ENCODE results near the gene GRK5.

GRK5 gene

DNA sequence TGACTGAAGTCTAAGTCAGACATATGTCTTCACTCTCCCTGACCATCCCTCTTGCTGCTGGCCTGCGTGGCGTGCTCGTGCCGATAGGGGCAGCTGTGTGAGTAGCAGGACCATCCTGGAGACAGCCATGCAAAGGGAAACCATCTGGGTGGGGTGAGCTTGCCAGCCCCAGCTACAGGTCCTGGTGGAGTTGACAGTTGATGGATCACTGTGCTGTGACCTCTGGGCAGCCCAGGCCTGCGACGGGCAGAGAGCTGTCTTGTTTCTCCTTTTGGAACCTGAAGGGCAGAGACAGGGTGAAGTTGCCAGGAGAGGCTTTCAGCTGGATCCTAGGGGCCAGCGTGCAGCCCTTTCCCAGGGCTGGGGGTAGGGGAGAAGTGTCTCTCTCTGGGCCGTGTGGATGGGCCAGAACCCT is 44.7 kb downstream of the GRK5 start:
- WGBS, 2 donors (ENCODE audit: extremely low coverage in 2 of 2, insufficient read length in 2 of 2, insufficient replicate concordance in 1 of 2), result no CpG with 5 or more reads among the region's 8 CpGs
- peaks cover 16 to 25% of the 10 kb centered on the region in 2 donors for H3K4me1 ChIP-seq (ENCODE audit: control insufficient read depth in 2 of 2, insufficient read depth in 1 of 2, low read depth in 1 of 2, low read length in 2 of 2)

DNA sequence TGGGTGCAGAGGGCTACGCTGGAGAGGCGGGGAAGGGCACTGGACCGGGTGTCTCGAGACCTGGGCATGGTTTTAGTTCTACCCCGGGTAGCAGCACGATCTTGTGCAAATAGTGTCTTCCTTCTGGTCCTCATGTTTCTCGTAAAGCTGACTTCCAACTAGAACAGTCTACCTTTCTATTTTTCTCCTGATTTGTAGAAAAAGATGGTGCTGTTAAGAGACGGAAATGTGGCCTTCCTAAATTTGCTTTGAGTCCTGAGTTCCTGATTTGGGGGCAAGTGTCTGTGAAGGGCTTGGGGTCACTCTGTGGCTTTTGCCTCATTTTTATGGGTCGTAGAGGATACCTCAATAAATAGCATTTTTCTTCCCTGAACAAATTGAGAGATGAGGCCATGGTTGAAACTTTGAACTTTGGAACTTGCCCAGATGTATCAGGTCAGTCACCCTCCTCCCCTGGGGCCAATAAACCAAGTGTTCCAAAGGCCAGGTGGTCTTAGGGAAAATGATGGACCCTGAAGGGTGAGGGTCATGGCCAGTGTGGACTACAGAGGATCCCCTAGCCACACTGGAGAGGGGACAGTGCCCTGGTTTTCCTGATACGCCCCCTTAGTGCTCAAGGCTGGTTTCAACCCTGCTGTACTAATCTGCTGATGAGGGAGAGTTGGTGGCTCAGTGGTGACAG is 45.2 kb downstream of the GRK5 start:
- Histone ChIP-seq H3K4ac (ENCODE audit: low read length) (no peak overlapping the region), H3K36me3 (replicated peaks in 1 of 2; ENCODE audit: control insufficient read depth in 2 of 2, insufficient read depth in 2 of 2, low read length in 2 of 2) (no peaks in the 10 kb centered on the region), H2BK15ac (ENCODE audit: low read length) (no peak overlapping the region), H3K27ac (replicated peaks; ENCODE audit: low read length) (no peak overlapping the region), H2BK5ac (ENCODE audit: low read length) (no peak overlapping the region), H2AK5ac (ENCODE audit: low read depth, low read length) (no peak overlapping the region), H3K4me3 (ENCODE audit: low read length in 2 of 2) (no peak overlapping the region), H3K9ac (ENCODE audit: low read depth, low read length, poor library complexity) (no peak overlapping the region), H3K9me3 (replicated peaks in 1 of 2; ENCODE audit: control insufficient read depth in 2 of 2, insufficient read depth in 1 of 2, low read depth in 1 of 2, low read length in 2 of 2) (peaks cover 2 to 3% of the 10 kb centered on the region in 2 donors), H3K79me1 (ENCODE audit: low read depth, low read length) (peaks cover 3% of the 10 kb centered on the region), H2BK120ac (ENCODE audit: low read depth, low read length) (no peak overlapping the region), H3K14ac (ENCODE audit: low read length) (no peak overlapping the region), H3K27me3 (ENCODE audit: control insufficient read depth in 3 of 3, insufficient read depth in 3 of 3, low read depth in 1 of 3, low read length in 3 of 3) (no peaks in the 10 kb centered on the region), H2BK12ac (ENCODE audit: low read length) (no peak overlapping the region), H3K23ac (ENCODE audit: low read depth, low read length, poor library complexity) (no peak overlapping the region), H3K4me1 (ENCODE audit: control insufficient read depth in 2 of 2, insufficient read depth in 1 of 2, low read depth in 1 of 2, low read length in 2 of 2) (peaks cover 16 to 25% of the 10 kb centered on the region in 2 donors), H3K18ac (ENCODE audit: low read length) (peak overlapping the region; percentile 34), H2AFZ (ENCODE audit: low read length) (peak overlapping the region; percentile 83), H4K91ac (ENCODE audit: low read depth, low read length, poor library complexity) (no peak overlapping the region), H3K4me2 (ENCODE audit: insufficient read depth, low read length, poor library complexity, severe bottlenecking) (no peak overlapping the region), H4K8ac (ENCODE audit: low read depth, low read length) (no peak overlapping the region)
- DNase-seq (ENCODE audit: low spot score), result no peak
- no CpG with 5 or more reads among the region's 10 CpGs for WGBS, 2 donors (ENCODE audit: extremely low coverage in 2 of 2, insufficient read length in 2 of 2, insufficient replicate concordance in 1 of 2)

More for the DNA sequence above, 44.7 kb downstream of the GRK5 start:
- H3K4me3 ChIP-seq (ENCODE audit: low read length in 2 of 2), result no peak overlapping the region
- H3K9ac ChIP-seq (ENCODE audit: low read depth, low read length, poor library complexity), result no peak overlapping the region
- H2BK15ac ChIP-seq (ENCODE audit: low read length), result no peak overlapping the region
- H3K18ac ChIP-seq (ENCODE audit: low read length), result no peak overlapping the region
- no peak overlapping the region for H2BK12ac ChIP-seq (ENCODE audit: low read length)
- H3K9me3 ChIP-seq (replicated peaks in 1 of 2; ENCODE audit: control insufficient read depth in 2 of 2, insufficient read depth in 1 of 2, low read depth in 1 of 2, low read length in 2 of 2), result peaks cover 1 to 3% of the 10 kb centered on the region in 2 donors
- H3K27me3 ChIP-seq (ENCODE audit: control insufficient read depth in 3 of 3, insufficient read depth in 3 of 3, low read depth in 1 of 3, low read length in 3 of 3), result no peaks in the 10 kb centered on the region
- peak overlapping the region; percentile 39 for H3K23ac ChIP-seq (ENCODE audit: low read depth, low read length, poor library complexity)
- no peak overlapping the region for H4K8ac ChIP-seq (ENCODE audit: low read depth, low read length)
- no peak for DNase-seq (ENCODE audit: low spot score)
- H2AK5ac ChIP-seq (ENCODE audit: low read depth, low read length), result no peak overlapping the region
- no peak overlapping the region for H3K4me2 ChIP-seq (ENCODE audit: insufficient read depth, low read length, poor library complexity, severe bottlenecking)
- peaks cover 3% of the 10 kb centered on the region for H3K79me1 ChIP-seq (ENCODE audit: low read depth, low read length)
- no peak overlapping the region for H3K27ac ChIP-seq (replicated peaks; ENCODE audit: low read length)
- H3K14ac ChIP-seq (ENCODE audit: low read length), result no peak overlapping the region
- no peaks in the 10 kb centered on the region for H3K36me3 ChIP-seq (replicated peaks in 1 of 2; ENCODE audit: control insufficient read depth in 2 of 2, insufficient read depth in 2 of 2, low read length in 2 of 2)
- no peak overlapping the region for H3K4ac ChIP-seq (ENCODE audit: low read length)
- H2BK120ac ChIP-seq (ENCODE audit: low read depth, low read length), result no peak overlapping the region
- H2AFZ ChIP-seq (ENCODE audit: low read length), result no peak overlapping the region
- no peak overlapping the region for H2BK5ac ChIP-seq (ENCODE audit: low read length)
- H4K91ac ChIP-seq (ENCODE audit: low read depth, low read length, poor library complexity), result no peak overlapping the region

GRCh38 chr10:119253433-119254174 is 46.2 kb downstream of the GRK5 start:
- Histone ChIP-seq H3K14ac (ENCODE audit: low read length) (no peak overlapping the region), H3K4ac (ENCODE audit: low read length) (no peak overlapping the region), H3K36me3 (replicated peaks in 1 of 2; ENCODE audit: control insufficient read depth in 2 of 2, insufficient read depth in 2 of 2, low read length in 2 of 2) (no peaks in the 10 kb centered on the region), H3K23ac (ENCODE audit: low read depth, low read length, poor library complexity) (no peak overlapping the region), H2BK12ac (ENCODE audit: low read length) (no peak overlapping the region), H2BK15ac (ENCODE audit: low read length) (no peak overlapping the region), H3K27me3 (ENCODE audit: control insufficient read depth in 3 of 3, insufficient read depth in 3 of 3, low read depth in 1 of 3, low read length in 3 of 3) (no peaks in the 10 kb centered on the region), H3K4me3 (ENCODE audit: low read length in 2 of 2) (no peak overlapping the region), H3K4me1 (ENCODE audit: control insufficient read depth in 2 of 2, insufficient read depth in 1 of 2, low read depth in 1 of 2, low read length in 2 of 2) (peaks cover 16 to 29% of the 10 kb centered on the region in 2 donors), H2AFZ (ENCODE audit: low read length) (peak overlapping the region; percentile 83), H2AK5ac (ENCODE audit: low read depth, low read length) (peak overlapping the region; percentile 11), H3K9me3 (replicated peaks in 1 of 2; ENCODE audit: control insufficient read depth in 2 of 2, insufficient read depth in 1 of 2, low read depth in 1 of 2, low read length in 2 of 2) (peaks cover 2 to 6% of the 10 kb centered on the region in 2 donors), H3K9ac (ENCODE audit: low read depth, low read length, poor library complexity) (no peak overlapping the region), H3K27ac (replicated peaks; ENCODE audit: low read length) (peak overlapping the region; percentile 48), H3K4me2 (ENCODE audit: insufficient read depth, low read length, poor library complexity, severe bottlenecking) (no peak overlapping the region), H3K79me1 (ENCODE audit: low read depth, low read length) (peaks cover 3% of the 10 kb centered on the region), H2BK120ac (ENCODE audit: low read depth, low read length) (no peak overlapping the region), H4K91ac (ENCODE audit: low read depth, low read length, poor library complexity) (no peak overlapping the region), H2BK5ac (ENCODE audit: low read length) (no peak overlapping the region), H4K8ac (ENCODE audit: low read depth, low read length) (no peak overlapping the region), H3K18ac (ENCODE audit: low read length) (peak overlapping the region; percentile 69)
- no CpG with 5 or more reads among the region's 16 CpGs for WGBS, 2 donors (ENCODE audit: extremely low coverage in 2 of 2, insufficient read length in 2 of 2, insufficient replicate concordance in 1 of 2)
- DNase-seq (ENCODE audit: low spot score), result no peak

GRCh38 chr10:119254335-119254734 is 47.0 kb downstream of the GRK5 start:
- H2AFZ ChIP-seq (ENCODE audit: low read length), result no peak overlapping the region
- H2AK5ac ChIP-seq (ENCODE audit: low read depth, low read length), result no peak overlapping the region
- H4K91ac ChIP-seq (ENCODE audit: low read depth, low read length, poor library complexity), result no peak overlapping the region
- H3K9me3 ChIP-seq (replicated peaks in 1 of 2; ENCODE audit: control insufficient read depth in 2 of 2, insufficient read depth in 1 of 2, low read depth in 1 of 2, low read length in 2 of 2), result peaks cover 3 to 9% of the 10 kb centered on the region in 2 donors
- H3K79me1 ChIP-seq (ENCODE audit: low read depth, low read length), result peaks cover 3% of the 10 kb centered on the region
- no peak overlapping the region for H2BK120ac ChIP-seq (ENCODE audit: low read depth, low read length)
- no peak overlapping the region for H3K4me2 ChIP-seq (ENCODE audit: insufficient read depth, low read length, poor library complexity, severe bottlenecking)
- peak overlapping the region; percentile 35 for H3K18ac ChIP-seq (ENCODE audit: low read length)
- no peaks in the 10 kb centered on the region for H3K27me3 ChIP-seq (ENCODE audit: control insufficient read depth in 3 of 3, insufficient read depth in 3 of 3, low read depth in 1 of 3, low read length in 3 of 3)
- H3K14ac ChIP-seq (ENCODE audit: low read length), result no peak overlapping the region
- H3K23ac ChIP-seq (ENCODE audit: low read depth, low read length, poor library complexity), result no peak overlapping the region
- DNase-seq (ENCODE audit: low spot score), result no peak
- no peak overlapping the region for H2BK5ac ChIP-seq (ENCODE audit: low read length)
- H2BK12ac ChIP-seq (ENCODE audit: low read length), result no peak overlapping the region
- H3K27ac ChIP-seq (replicated peaks; ENCODE audit: low read length), result no peak overlapping the region
- H3K4ac ChIP-seq (ENCODE audit: low read length), result no peak overlapping the region
- H3K4me3 ChIP-seq (ENCODE audit: low read length in 2 of 2), result no peak overlapping the region
- peaks cover 16 to 29% of the 10 kb centered on the region in 2 donors for H3K4me1 ChIP-seq (ENCODE audit: control insufficient read depth in 2 of 2, insufficient read depth in 1 of 2, low read depth in 1 of 2, low read length in 2 of 2)
- H3K36me3 ChIP-seq (replicated peaks in 1 of 2; ENCODE audit: control insufficient read depth in 2 of 2, insufficient read depth in 2 of 2, low read length in 2 of 2), result no peaks in the 10 kb centered on the region
- H4K8ac ChIP-seq (ENCODE audit: low read depth, low read length), result no peak overlapping the region
- no peak overlapping the region for H2BK15ac ChIP-seq (ENCODE audit: low read length)
- no peak overlapping the region for H3K9ac ChIP-seq (ENCODE audit: low read depth, low read length, poor library complexity)
- WGBS, 2 donors (ENCODE audit: extremely low coverage in 2 of 2, insufficient read length in 2 of 2, insufficient replicate concordance in 1 of 2), result no CpG with 5 or more reads among the region's 3 CpGs
